HG03565 (cell line): ENCODE measurements around the gene TCHP.

ENCODE experiments used
- ATAC-seq: cut with Tn5 transposase; IDR thresholded peaks from one replicate; pipeline ENCODE4 v1.9.1; 2021; ENCODE audit warnings: mild to moderate bottlenecking, moderate library complexity; ENCODE audit not compliant: unreplicated experiment

TCHP gene

DNA sequence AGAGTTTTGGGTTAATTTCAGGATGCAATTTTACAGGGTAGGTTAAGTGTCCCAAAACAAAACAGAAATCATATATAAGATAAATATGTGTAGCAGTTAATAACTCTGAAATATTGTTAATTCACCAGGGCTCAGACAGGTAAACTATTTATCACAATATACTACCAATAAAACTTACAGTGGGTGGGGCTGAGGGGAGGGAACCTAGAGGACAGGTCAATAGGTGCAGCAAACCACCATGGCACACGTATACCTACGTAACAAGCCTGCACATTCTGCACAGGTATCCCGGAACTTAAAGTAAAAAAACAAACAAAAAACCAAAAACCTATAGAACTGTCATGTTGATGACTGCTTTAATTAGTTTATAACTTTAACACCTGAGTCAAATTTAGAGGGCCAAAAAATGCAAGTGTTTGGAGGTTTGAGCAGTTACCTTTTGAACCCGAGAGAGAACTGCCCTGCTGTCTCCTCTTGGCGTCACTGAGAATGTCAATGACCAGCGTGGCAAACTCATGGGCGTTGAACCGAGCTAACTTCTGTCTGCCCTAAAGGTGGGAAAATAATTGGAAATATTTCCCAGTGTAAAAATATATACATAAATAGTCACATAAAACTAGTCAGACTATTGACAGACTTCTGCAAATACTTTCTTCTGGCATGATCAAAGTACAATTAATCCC, 59.5 kb downstream of the TCHP start:
- no peak for ATAC-seq

DNA sequence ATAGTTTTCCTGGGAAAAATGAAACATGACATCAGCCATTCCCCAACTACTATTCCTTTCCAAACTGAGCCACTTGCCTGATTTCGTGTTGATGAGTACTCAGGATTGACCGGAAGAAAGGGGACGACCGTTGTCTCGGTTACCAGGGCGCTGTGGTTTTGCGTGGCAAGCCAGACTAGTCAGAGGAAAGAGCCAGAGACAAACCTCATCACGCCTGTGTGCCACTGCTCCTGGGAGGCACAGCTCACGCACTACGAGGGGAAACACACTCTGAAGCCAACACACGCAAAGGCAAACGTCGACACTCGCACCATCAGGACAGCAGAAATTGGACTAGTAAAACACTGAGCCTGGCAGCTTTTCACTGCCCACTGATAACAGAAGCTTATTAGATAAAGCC, 61.1 kb downstream of the TCHP start:
- ATAC-seq, result no peak

DNA sequence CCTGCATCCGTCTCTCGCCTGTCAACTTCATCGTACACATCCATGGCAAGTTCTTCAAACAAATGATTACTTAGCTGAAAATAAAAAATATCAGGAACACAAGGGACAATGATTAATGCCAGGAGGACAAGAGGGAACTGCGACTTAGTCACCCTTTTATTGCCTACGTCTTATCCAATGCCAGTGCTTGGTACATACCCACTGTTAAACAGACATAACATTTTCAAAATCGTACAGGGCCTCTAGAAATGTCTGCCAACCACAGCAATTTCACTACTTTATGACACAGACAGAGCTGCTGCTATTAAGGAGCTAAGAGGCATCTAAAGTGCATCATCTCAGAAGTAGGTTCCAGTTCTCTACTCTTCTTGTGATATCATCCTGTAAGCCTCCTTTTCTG, 61.5 kb downstream of the TCHP start:
- no peak for ATAC-seq

DNA sequence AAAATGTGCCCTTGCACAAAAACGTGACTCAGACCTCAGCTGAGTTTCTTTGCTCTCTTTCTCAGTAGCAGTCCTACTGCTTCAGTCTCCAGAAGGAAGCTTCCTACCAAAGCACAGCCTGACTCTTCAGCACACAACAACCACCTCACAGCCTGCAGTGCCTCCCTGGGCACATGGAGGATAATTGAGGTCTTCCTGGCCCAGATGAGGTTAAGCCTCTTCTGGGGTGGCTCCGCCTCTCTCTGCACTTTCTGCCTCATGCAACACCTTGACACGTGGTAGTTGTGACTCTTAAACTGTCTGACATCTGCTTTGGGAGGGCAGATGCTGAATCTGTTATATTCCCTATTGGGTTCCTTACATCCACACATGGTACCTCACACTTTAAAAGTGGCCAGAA, 62.3 kb downstream of the TCHP start:
- ATAC-seq, result no peak

DNA sequence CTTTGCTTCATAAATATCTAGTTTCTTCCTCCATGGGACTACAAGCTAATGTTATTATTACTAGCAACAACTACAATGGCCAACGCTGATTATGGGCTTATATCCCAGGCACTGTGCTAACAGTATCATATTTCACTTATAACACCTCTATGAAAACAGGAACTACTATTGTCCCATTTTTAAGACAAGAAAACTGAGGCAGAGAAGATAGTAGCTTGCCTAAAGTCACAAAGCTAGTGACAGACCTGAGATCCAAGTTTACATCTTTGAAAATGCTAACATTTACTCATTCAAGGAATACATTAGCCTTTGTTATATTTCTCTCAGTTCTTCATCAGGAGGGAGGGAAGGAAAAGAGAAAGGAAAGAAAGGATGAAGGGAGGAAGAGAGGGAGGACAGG, 63.3 kb downstream of the TCHP start:
- ATAC-seq, result no peak

DNA sequence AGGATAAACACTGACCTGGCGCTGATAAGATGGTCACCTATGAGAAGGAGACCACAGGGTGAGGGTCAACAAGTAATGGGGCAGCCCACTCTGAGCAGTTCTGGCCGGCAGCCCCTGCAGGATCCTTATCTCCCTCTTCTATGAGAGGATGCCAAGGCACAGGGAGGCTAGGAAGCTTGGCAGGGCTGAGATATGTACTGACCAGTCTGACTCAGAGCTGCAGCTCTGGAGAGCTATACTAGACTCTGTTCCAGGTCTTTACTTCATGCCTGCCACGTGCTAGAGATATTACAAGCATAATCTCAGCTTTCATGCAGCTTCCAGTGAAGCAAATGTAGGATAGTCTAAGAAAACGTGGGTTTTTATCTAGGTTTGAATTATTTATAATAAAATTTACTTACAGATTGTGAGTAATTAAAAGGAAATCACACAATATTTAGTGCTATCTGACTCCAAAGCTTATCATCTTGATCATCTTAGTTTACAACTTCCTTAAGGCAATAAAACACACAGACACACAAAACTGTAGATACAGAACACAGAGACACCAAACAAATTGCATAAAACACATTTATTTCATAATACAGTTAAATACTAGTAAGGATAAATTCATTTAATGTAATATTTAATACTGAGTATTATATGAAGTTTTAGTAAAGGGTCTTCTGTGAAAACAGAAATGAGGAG, 63.8 kb downstream of the TCHP start:
- no peak for ATAC-seq

DNA sequence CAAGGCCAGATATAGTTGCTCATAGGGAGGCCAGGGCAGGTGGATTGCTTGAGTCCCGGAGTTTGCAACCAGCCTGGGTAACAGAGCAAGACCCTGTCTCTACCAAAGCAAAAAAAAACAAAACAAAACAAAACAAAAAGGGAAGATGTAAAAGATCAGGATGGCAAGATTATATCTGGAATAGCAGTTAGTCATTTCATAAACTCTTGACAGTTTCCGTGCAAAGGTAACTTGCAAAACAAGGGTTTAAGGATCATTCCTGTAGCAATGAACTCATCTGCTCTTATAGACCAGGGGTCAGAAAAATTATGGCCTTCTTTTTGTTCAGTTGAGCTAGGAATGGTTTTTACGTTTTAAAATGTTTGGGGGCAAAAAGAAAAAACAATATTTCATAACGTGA, 66.5 kb downstream of the TCHP start:
- ATAC-seq, result no peak

DNA sequence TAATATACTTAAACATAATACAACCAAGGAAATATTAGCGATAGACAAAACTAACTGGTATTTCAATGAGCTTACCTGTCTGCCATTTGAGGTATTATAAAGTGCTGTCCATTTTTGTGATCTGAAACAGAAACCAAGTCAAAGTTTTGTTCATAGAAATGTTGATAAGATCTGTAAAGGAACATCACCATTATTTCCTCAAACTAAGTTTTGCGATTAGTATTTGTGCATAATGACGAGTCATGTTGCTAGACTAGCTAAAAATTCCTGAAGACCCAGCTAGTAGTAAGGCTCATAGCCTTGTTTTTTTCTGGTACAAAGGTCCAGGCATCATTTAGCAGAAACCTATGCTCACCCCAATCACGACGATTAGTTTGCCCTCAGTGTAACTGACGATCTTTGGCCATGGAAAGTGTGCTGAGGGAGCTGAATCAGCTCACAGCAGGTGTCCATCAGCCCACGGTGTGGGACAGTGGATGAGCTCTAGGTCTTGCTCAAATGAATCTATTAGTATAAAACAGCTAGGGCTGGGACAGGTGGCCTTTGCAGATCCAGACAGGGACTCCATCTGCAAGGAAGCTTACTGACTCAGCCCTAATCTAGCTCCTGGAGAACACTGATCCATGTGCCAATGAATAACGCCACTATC, 67.4 kb downstream of the TCHP start:
- no peak for ATAC-seq
